GM19467 (cell line): ENCODE measurements around the gene RPAP2.
"Not testable (repeated sequence)": the region's sequence is repeated elsewhere in the genome, so short reads cannot be mapped to it uniquely, and the experiment has no call there.

Experiments used
- ATAC-seq: cut with Tn5 transposase; IDR thresholded peaks from one replicate; pipeline ENCODE4 v1.9.1; 2021; ENCODE audit warnings: mild to moderate bottlenecking, moderate library complexity; ENCODE audit not compliant: unreplicated experiment

RPAP2 gene

DNA sequence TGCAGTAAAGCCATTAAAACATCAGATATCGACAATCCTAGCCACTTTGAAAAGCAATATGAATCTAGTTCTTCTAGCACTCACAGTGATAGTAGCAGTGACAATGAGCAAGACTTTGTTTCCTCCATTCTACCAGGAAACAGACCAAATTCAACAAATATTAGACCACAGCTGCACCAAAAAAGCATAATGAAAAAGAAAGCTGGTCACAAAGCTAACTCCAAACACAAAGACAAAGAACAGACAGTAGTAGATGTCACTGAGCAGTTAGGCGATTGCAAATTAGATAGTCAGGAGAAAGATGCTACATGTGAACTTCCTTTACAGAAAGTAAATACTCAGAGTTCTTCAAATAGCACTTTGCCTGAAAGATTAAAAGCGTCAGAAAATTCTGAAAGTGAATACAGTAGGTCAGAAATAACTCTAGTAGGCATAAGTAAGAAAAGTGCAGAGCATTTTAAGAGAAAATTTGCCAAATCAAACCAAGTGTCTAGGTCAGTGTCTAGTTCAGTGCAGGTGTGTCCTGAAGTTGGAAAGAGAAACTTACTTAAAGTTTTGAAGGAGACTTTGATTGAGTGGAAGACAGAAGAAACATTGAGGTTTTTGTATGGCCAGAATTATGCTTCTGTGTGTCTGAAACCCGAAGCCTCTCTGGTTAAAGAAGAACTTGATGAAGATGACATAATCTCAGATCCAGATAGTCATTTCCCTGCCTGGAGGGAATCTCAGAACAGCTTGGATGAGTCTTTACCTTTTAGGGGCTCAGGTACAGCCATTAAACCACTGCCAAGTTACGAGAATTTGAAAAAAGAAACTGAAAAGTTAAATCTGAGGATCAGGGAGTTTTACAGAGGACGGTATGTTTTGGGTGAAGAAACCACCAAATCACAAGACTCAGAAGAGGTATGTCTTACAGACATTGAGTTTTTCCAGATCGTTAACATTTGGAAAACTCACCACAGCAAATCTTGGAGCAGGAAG lies 24.9 kb downstream of the RPAP2 start:
- ATAC-seq, result no peak

DNA sequence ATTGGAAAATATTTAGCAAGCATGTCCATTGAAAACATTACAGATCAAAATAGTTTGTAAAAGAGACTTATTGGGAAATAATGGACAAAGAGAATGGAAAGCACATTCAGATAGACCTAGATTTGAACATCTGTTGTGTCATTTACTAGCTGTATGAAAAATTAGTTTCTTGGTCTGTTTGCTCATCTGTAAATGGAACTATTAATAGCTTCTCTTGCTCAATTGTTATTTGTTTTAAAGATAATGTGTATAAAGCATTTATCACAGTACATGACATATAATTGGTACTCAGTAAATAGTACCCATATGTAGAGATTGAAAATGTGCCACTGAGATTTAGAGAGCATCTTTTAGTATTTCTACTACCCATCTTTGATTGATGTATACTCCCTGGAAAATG lies 25.9 kb downstream of the RPAP2 start:
- ATAC-seq, result no peak

DNA sequence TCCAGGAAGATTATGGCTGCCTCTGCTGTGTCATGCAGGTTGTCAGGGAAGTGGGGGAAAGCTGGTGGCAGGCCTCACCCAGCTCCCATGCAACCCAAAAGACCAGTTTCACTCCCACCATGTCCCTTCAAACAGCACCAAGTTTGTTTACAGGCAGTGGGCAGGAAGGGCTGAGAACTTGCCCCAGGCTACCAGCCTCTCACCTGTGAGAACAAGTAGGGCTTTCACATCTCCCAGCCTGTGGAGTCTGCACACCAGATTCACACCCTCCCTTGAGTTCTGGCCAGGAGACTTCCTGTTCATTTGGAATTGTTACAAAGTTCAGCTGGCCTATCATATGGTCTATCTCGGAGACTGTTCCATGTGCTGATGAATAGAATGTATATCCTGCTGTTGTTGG lies 27.8 kb downstream of the RPAP2 start:
- ATAC-seq, result no peak

DNA sequence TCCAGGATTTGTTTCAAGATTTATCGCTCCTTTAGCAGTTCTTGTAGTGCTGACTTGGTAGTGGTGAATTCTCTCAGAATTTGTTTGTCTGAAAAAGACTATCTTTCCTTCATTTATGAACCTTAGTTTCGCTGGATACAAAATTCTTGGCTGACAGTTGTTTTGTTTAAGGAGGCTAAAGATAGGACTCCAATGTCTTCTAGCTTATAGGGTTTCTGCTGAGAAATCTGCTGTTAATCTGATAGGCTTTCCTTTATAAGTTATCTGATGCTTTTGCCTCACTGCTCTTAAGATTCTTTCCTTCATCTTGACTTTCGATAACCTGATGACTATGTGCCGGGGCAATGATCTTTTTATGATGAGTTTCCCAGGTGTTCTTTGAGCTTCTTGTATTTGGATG lies 28.9 kb downstream of the RPAP2 start:
- ATAC-seq, result no peak

DNA sequence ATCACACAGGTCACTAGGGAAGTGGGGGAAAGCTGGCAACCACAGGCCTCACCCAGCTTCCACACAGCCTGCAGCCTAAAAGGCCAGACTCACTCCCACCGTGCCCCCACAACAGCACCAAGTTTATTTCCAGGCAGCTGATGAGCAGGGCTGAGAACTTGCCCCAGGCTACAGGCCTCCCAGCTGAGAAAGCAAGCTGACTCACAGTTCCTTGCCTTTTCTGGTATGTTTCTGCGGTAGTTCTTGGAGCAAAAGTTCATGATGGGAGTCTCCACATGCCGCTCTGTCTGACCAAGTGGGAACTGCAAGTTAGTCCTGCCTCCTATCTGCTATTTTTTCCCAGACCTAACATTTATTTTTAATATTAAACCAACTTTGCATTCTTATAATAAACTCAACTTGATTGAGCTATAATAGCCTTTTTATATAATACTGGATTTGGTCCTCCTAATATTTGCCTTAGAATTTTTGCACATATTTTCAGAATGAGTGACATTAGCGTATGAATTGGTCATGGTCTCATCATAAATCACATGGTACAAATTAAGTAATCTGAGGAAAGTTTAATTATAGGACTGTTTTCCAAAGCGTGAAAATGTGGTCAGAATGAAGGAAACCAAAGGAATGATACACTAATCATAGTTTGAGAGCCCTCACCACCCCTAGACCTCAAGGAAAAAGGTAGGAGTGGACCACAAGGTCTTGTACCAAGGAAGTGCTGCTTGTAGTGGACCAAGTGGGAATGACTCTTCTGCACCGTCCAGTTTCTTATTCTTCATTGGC lies 30.7 kb downstream of the RPAP2 start:
- ATAC-seq, result no peak

DNA sequence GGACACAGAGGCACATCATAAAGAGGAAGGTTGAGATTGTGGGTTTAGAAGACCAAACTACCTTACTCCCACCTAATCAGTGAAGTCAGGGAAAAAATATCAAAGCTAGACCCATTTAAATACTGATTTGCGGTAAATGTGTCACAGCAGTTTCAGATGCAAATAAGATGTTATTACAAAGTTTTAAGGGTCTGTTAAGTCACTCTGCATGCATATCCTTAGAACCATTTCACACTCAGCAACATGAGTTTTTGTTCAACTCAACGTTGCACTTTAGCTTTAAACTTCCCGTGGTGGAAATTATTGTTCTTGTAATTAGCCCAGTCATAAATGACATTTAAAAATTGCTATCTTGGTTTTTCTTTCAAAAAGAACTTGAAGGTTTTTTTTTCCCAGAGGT lies 34.8 kb downstream of the RPAP2 start:
- no peak for ATAC-seq

DNA sequence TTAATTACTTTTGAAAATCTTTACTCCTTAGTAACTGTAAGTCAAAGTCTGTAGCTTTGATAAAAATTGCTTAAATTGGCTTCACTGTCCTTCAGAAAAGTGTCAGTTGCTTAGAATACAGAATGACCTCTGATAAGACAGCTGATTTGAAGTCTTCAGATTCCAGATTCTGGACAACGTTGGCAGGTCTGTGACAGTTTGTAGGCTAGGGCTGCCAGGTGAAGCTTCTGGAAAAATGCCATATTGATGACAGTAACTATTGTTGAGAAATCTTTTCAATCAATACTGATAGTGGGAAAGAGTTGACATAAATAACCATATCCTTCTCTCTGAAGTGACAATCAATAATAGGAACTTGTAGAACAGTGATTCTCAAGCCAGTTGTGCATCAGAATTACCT lies 41.3 kb downstream of the RPAP2 start:
- no peak for ATAC-seq

DNA sequence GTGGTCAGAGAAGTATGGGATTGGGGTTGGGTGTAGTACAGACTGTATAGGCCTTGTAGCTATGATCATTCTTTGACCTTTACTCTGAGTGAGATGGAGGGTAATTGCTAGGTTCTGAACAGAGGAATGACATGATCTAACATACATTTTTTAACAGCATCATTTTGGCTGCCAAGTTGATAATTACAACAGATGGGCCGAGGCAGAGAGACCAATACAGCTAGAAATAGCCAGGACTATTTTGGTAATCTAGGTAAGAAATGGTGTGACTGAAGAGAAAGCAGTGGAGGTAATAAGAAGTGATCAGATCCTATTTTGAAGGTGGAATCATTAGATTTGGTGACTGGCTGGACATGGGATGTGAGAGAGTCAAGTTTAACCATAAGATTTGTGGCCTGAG lies 43.5 kb downstream of the RPAP2 start:
- no peak for ATAC-seq

DNA sequence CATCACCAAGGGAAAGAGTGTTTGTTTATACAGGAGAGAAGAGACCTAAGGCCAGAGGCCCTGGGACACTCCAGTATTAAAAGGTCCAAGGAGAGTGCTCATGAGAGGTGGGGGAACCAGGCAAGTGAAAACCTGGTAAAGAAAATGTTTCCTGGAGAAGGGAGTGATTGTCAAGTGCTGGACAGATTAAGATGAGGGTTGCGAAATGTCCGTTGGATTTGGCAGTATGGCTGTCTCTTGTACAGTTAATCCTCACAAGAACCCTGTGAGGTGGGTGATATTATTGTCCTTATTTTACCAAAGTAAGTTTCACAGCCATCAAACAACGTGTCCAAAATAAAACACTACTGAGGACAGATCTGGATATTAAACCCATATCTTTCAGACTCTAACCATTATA lies 44.2 kb downstream of the RPAP2 start:
- ATAC-seq, result no peak

DNA sequence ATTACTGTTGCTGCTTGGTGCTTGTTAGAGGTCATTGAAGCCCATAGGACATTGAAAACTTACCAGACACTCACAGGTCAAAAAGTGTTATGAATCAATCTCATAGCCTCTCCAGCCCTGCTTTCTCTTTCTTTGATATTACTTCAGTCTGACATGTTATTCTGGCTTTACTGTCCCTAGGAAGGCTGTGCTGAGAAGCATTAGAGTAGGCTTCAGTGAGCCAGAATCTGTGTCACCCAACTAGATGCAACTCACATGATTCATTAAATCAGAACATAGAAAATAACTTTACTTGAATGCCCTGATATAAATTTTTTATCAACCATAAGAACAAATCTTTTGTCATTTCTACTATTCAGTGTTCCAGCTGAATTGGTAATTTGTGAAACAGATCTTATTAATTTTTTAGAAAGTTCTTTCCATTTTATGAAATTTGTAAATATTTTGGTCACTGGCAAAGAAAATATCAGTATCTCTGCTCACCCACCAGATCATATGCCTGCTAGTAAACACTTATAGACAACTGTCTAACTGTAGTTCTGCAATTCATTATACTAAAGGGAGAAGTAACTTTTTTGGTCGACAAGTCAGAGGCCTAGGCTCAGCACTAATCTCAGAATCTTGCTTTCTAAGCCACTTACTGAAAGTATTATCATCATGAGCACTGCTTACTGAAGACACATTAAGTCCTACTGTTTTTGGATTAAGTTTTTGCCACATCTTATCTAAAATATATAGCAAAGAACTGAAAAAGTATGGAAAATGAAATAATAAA lies 48.2 kb downstream of the RPAP2 start:
- ATAC-seq, result no peak

DNA sequence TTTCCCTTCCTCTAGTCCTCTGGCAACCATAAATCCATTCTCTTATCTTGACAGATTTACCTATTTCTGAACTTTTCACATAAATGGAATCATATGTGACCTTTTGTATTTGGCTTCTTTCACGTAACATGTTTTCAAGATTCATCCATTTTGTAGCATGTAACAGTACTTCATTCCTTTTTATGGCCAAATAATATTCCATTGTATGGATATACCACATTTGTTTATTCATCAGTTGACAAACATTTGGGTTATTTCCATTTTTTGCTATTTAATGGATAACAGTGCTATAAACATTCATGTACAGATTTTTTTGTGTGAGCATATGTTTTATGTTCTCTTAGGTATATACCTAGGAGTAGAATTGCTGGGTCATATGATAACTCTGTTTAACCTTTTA lies 54.0 kb downstream of the RPAP2 start:
- no peak for ATAC-seq

DNA sequence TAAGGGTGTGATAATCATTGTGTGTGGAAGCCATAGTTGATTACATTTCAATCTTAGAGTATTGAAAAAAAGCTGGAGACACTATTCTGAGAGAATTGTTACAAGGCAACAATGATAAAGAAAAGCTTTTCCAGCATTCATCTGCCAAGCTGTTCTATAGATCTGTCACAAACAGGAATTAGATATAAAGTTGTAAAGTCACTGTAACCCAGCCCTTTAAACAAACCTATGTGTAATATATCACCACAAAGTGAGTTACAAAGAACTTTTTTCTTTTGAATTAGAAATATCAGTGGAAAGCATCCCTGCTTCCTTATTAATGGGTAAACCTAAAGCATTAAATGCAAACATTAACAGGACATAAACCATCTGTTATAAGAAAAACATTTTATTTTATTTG lies 55.4 kb downstream of the RPAP2 start:
- no peak for ATAC-seq

DNA sequence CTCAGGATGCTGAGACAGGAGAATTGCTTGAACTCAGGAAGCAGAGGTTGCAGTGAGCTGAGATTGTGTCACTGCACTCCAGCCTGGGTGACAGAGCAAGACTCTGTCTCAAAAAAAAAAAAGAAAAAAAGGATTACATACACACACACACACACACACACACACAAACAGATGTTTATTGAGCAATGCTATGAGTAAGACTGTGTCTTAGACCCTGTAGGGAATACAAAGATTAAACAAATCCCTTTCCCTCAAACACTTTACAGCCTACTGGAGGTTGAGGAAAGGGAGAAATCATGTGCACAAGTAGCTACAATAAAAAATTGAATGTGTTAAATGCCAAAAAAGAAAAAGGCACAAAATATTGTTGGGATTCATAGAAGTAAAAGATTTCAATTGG lies 58.1 kb downstream of the RPAP2 start:
- ATAC-seq, result no peak

DNA sequence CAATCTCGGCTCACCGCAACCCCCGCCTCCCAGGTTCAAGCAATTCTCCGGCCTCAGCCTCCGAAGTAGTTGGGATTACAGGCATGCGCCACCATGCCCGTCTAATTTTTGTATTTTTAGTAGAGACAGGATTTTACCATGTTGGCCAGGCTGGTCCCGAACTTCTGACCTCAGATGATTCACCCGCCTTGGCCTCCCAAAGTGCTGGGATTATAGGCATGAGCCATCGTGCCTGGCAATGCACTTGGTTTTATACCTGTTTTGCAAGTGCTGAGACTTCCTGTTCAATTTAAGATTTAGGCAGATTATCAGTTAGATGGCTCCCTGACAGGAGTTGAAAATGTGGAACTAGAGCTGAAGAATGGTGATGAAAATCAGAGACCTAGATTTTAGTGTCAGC lies 60.5 kb downstream of the RPAP2 start:
- not testable (repeated sequence) for ATAC-seq

DNA sequence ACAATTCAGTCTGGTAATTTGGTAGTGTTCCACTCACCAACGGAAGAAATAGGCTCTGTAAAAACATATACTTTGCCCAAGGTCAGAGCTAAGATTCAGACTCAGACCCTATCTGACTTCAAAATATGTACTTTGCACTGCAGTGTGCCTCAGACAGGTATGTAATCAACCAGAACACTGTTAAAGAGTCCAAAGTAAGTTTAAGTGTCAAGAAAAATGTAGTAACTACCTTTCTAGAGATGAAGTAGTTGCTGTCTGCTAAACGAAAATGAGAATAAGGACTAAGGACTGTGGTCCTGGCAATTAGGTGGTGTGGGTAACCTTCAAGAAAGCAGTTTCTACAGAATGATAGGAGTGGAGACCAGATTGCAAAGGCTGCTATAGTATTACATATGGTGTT lies 61.1 kb downstream of the RPAP2 start:
- no peak for ATAC-seq

DNA sequence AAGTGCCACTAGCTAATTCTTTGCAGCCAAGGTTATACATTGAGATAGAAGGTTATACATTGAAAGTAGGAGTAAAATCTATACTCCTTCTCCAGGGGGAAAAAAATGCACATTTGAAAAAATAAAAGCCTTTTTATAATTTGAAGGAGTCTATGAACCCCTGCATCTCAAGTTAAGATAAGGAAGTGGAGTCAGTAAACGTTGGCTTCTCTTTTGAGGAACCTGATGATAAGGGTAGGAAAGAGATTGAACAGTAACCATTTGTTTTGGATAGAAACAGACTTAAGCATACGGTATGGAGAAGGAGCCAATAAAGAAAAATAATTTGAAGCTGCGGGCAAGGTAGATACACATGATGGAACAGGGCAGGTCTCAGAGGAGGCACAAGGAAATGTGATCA lies 64.1 kb downstream of the RPAP2 start:
- no peak for ATAC-seq

DNA sequence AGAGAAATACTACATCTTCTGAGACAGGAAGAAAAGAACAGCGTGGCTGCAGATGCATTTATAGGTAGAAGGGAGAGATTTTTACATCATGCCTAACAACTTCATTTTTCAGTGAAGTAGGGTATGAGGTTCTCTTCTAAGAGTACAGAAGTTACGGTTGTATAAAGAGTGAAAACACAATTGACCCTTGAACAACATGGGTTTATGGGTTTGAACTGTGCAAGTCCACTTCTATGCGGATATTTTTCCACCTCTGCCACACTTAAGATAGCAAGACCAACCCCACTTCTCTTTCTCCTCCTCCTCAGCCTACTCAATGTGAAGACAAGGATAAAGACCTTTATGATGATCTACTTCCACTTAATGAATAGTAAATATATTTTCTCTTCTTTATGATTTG lies 64.5 kb downstream of the RPAP2 start:
- ATAC-seq, result no peak

DNA sequence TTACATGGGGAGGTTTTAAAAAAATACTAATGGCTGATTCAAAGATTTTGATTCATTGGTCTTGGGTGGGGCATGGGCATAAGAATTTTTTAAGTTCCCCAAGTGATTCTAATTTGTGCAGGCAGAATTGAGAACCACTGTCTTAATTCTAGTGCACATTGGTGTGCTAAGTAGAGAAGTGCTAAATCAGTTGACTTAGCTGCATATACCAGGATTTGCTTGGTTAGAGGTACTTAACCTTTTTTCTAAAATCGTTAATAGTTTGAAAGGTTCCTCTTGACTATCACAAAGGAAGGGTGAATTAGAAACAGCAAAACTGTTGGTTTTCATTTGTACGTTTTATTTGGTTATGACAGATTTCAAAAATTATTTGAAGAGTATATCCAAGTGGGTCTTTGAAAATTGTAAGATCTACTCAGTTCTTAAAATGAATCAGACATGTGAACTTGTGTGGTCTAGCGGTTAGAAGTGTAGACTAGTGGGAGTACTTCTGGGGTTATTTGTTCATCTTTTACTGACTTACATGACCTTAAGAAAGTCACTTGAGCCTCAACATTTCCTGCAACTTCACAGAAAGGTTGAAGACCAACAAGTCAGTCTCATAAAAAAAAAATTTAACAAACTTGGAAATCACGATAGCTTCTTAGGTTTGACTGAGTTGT lies 66.7 kb downstream of the RPAP2 start:
- ATAC-seq, result no peak

DNA sequence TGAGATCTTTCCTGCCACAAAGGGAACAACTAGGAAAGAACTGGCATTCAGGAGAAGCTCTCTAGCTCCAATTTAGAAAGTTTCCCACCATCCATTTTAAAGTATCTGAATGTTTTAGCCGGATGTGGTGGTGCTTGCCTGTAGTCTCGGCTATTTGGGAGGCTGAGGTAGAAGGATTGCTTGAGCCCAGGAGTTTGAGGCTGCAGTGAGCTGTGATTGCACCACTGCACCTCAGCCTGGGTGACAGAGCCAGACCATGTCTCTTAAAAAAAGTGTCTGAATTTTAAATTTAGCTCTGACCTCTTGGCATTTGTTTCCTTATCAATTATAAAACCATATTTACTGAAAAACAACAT lies 67.2 kb downstream of the RPAP2 start:
- ATAC-seq, result no peak

DNA sequence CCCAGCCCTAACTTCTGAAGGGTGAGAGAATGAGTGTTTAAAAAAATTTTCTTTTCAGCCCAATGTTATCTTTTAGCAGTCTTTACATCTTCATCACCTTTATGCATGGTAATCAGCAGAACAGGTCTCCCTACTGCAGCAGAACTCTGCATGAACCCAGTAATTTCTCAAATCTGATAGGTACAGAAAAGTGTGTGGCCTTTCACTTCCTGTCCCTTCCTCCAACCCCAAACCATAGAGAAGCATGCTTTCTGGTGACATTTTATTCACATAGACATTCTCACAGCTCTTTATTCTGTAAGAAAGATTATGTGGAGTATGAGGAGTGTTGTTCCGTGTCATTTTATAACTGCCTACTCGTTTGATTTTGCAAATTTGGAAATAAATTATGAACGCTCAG lies 68.6 kb downstream of the RPAP2 start:
- no peak for ATAC-seq

DNA sequence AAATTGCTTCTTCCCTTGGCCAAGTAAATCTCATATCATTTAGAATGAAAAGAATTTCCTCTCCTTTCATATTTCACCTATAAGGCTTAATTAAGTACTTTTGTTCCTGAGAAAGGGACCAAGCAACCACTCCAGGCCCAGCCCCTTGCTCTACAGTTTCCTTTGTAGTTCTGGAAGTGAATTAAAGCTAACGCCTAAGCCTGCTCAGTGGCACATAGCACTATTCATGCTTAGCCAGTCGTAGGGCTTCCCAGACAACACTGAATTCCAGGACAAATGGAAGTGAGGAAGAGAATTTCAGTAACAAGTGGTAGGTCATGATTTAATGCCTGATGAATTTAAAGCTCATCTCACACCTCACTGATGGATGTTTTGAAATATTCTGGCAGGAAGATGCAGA lies 73.3 kb downstream of the RPAP2 start:
- no peak for ATAC-seq
